22Rv1 (cell line): ENCODE measurements around the gene TAGLN.

Source experiments
- CTCF ChIP-seq: fragments of 450-650 bp; IDR thresholded peaks from 2 replicates; pipeline ENCODE4 v1.5.1; 2017; ENCODE audit warnings: mild to moderate bottlenecking
- ZFX ChIP-seq: fragments of 450-650 bp; IDR thresholded peaks from 2 replicates; pipeline ENCODE4 v1.6.1; 2017; ENCODE audit warnings: antibody characterized with exemption, borderline replicate concordance

GRCh38 chr11:117169736-117170135, 29.4 kb upstream of the TAGLN start:
- TF ChIP-seq CTCF (no peak), ZFX (no peak)
